Ectodermal cell (in vitro differentiated cells): ENCODE measurements around the gene CABLES1.

Experiments
- H3K27ac ChIP-seq: 2 replicates; pipeline ENCODE4 v1.7.0; 2013; ENCODE audit warnings: mild to moderate bottlenecking, low read depth, low read length; ENCODE audit not compliant: insufficient read depth, poor library complexity, severe bottlenecking
- H3K27me3 ChIP-seq: 2 replicates; pipeline ENCODE4 v1.7.0; 2013; ENCODE audit warnings: mild to moderate bottlenecking, low read length; ENCODE audit not compliant: insufficient read depth, control insufficient read depth, poor library complexity, severe bottlenecking
- H3K36me3 ChIP-seq: one replicate; pipeline ENCODE4 v1.7.0; 2013; ENCODE audit warnings: low read length; ENCODE audit not compliant: control insufficient read depth, insufficient read depth
- H3K4me1 ChIP-seq: one replicate; pipeline ENCODE4 v1.7.0; 2013; ENCODE audit warnings: low read length; ENCODE audit not compliant: control insufficient read depth, insufficient read depth
- H3K4me3 ChIP-seq: 2 replicates; pipeline ENCODE4 v1.7.0; 2013; ENCODE audit warnings: low read depth, low read length, control low read depth; ENCODE audit not compliant: insufficient read depth
- H3K9me3 ChIP-seq: 2 replicates; pipeline ENCODE4 v1.7.0; 2013; ENCODE audit warnings: mild to moderate bottlenecking, low read length, moderate library complexity; ENCODE audit not compliant: control insufficient read depth
- WGBS, 2 experiments: methylation state at CpG; one replicate each; pipeline ENCODE4 v1.1.7; 2013; ENCODE audit warnings: missing lambda C conversion rate in 2 of 2; 5-methylcytosine and 5-hydroxymethylcytosine counted together

CABLES1 gene

DNA sequence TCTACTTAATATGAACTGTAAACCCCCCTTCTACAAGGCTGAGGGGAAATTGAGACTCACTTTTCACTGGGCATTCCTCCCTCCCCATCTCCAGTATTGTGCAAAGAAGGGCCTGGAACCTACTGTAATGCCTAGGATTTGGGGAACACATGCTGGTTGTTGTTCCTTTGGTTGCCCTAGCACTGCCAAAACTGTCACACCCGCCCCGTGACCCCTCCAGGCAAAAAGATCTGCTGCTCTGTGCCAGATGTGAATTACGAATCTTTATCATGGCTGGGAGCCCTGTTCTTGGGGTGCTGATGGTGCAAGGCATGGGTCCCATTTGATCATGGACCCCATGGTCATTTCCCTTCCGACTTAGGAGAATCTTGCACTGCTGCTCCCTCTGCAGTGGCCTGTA is 95.4 kb downstream of the CABLES1 start:
- H3K27me3 ChIP-seq, result no peaks in the 10 kb centered on the region
- H3K4me3 ChIP-seq, result no peak overlapping the region
- WGBS, 2 experiments, result 93 to 95% methylated on average over 4 of the region's 4 CpGs
- H3K36me3 ChIP-seq, result no peaks in the 10 kb centered on the region
- peaks cover 14% of the 10 kb centered on the region for H3K4me1 ChIP-seq
- no peaks in the 10 kb centered on the region for H3K9me3 ChIP-seq
- H3K27ac ChIP-seq, result no peak overlapping the region

DNA sequence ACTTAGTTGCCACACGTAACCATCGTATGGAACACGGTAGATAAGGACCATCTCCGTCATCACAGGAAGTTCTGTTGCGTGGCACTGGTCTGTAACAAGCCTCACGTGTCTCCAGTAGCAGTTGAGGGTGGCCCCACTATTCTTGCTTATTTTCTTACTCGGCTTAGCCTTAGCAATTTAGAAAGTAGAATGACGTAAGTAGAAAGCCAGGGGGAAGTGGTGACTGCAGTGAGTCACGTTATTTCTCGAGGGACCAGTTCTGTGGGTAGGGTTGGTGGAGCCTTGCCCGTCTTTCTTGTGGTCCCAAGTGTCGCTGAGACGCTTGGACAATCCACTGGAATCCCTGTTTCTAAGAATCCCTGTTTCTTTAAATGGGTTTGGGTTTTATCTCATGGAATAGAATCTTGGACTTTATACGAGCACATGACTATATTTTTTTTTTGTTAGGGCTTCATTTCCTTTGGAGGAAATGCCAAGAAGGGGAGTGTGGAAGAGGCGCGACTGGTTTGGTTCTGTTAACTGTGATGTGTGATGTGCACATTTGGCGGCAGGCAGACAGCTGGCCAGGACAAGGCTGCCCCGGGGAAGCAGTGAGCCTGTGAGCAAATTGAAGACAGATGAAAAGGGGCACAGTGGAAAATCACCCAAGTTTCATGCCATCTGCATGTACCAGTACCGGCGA is 96.2 kb downstream of the CABLES1 start:
- 95 to 96% methylated on average over 20 of the region's 20 CpGs for WGBS, 2 experiments
- no peak overlapping the region for H3K27ac ChIP-seq

GRCh38 chr18:23232331-23232730 is 97.0 kb downstream of the CABLES1 start:
- WGBS, 2 experiments, result 40 to 45% methylated on average over 6 of the region's 6 CpGs
- Histone ChIP-seq H3K4me3 (no peak overlapping the region), H3K4me1 (peaks cover 12% of the 10 kb centered on the region), H3K9me3 (no peaks in the 10 kb centered on the region), H3K27ac (peak overlapping the region; percentile 6), H3K36me3 (no peaks in the 10 kb centered on the region), H3K27me3 (no peaks in the 10 kb centered on the region)

More for the DNA sequence above, 96.2 kb downstream of the CABLES1 start:
- peaks cover 12% of the 10 kb centered on the region for H3K4me1 ChIP-seq
- no peaks in the 10 kb centered on the region for H3K36me3 ChIP-seq
- H3K4me3 ChIP-seq, result no peak overlapping the region
- H3K27me3 ChIP-seq, result no peaks in the 10 kb centered on the region
- no peaks in the 10 kb centered on the region for H3K9me3 ChIP-seq

DNA sequence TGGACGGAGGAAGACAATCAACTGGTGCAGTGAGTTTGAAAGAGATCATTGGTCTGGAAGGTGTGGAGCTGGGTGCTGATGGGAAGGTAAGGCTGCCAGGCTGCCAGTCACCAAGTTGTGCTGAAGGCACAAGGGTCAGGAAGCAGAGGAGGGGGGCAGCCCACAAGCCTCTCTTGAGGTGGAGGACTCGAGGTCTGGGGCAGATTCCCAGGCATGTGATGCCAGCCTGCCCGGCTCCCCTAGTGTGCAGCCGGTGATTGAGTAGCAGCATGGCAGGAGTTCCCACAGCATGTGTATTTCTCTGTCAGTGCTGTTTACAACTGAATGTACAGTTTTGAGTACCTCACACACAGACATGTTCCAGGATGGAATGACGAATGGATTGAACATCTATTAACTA is 99.3 kb downstream of the CABLES1 start:
- no peaks in the 10 kb centered on the region for H3K27me3 ChIP-seq
- H3K4me1 ChIP-seq, result peaks cover 7% of the 10 kb centered on the region
- H3K27ac ChIP-seq, result no peak overlapping the region
- WGBS, 2 experiments, result 92 to 93% methylated on average over 5 of the region's 5 CpGs
- no peaks in the 10 kb centered on the region for H3K9me3 ChIP-seq
- H3K36me3 ChIP-seq, result no peaks in the 10 kb centered on the region
- no peak overlapping the region for H3K4me3 ChIP-seq

DNA sequence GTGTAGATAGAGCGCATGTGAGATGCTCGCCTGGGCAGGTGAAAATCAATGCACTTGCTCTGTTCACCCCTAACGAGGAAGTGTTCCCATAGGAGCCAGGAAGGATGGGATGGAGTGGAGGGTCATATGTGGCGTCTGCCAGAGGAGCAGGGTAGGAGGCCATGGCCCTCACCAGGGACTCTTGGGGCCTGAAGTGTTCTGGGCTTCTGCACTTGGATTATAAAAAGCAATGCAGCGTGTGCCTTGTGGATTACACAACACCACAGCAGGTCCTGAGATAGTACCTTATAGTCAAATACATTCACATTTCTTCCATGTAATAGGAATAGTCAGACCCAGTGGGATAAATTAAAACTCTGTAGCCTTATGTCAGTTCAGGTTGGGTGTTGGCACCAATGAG is 100.1 kb downstream of the CABLES1 start:
- H3K27me3 ChIP-seq, result no peaks in the 10 kb centered on the region
- H3K4me1 ChIP-seq, result peaks cover 7% of the 10 kb centered on the region
- H3K4me3 ChIP-seq, result no peak overlapping the region
- no peak overlapping the region for H3K27ac ChIP-seq
- WGBS, 2 experiments, result 92 to 96% methylated on average over 5 of the region's 5 CpGs
- H3K9me3 ChIP-seq, result no peaks in the 10 kb centered on the region
- H3K36me3 ChIP-seq, result no peaks in the 10 kb centered on the region

DNA sequence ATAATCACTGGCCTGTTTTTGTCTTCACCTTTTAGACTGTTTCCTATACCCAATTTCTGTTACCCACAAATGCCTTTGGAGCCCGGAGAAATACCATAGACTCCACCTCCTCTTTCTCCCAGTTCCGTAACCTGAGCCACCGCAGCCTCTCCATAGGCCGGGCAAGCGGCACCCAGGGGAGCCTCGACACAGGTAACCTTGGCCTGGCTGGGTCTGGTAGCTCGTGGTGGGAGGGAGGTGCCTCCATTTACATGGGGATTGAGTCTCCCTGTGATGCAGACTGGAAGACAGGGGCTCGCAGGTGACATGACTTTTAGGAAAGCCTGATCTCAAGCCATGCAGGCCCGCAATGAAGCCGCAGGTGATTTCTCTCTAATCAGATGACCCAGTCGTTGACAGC is 100.6 kb downstream of the CABLES1 start:
- no peaks in the 10 kb centered on the region for H3K9me3 ChIP-seq
- no peak overlapping the region for H3K4me3 ChIP-seq
- no peak overlapping the region for H3K27ac ChIP-seq
- H3K4me1 ChIP-seq, result peaks cover 7% of the 10 kb centered on the region
- H3K36me3 ChIP-seq, result no peaks in the 10 kb centered on the region
- whole genome bisulfite sequencing, 2 experiments, result 74 to 76% methylated on average over 11 of the region's 11 CpGs
- no peaks in the 10 kb centered on the region for H3K27me3 ChIP-seq

- Histone ChIP-seq H3K9me3 (no peaks in the 10 kb centered on the region), H3K27ac (no peak overlapping the region), H3K27me3 (no peaks in the 10 kb centered on the region), H3K4me3 (no peak overlapping the region), H3K4me1 (peaks cover 5% of the 10 kb centered on the region), H3K36me3 (no peaks in the 10 kb centered on the region)
- 93 to 95% methylated on average over 13 of the region's 13 CpGs for WGBS, 2 experiments
These were observed 101.7 kb downstream of the CABLES1 start for GRCh38 chr18:23236876-23237468.

- Histone ChIP-seq H3K4me3 (no peak overlapping the region), H3K27me3 (no peaks in the 10 kb centered on the region), H3K27ac (no peak overlapping the region), H3K9me3 (no peaks in the 10 kb centered on the region), H3K36me3 (no peaks in the 10 kb centered on the region), H3K4me1 (no peaks in the 10 kb centered on the region)
- WGBS, 2 experiments, result 64 to 70% methylated on average over 17 of the region's 17 CpGs
These were observed 102.4 kb downstream of the CABLES1 start for GRCh38 chr18:23237524-23238151.

DNA sequence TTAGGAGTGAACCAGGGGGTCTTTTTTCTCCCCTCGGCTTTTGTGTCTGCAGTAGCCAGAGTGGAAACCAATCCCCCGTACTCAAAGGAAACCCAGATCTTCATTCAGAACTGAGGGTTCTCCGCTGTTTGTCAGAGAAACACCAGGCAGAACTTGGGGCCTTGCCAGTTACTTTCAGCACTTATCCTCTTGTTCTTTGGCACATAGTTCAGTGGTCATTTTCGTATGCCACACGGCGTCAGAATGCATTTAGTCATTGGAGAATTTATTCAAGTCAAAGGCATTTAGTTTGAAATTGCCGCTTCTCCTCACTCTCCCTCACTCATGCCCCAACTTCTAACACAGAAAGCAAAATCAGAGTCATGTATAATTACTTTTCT is 102.9 kb downstream of the CABLES1 start:
- no peaks in the 10 kb centered on the region for H3K27me3 ChIP-seq
- no peak overlapping the region for H3K4me3 ChIP-seq
- H3K4me1 ChIP-seq, result no peaks in the 10 kb centered on the region
- WGBS, 2 experiments, result 82 to 86% methylated on average over 7 of the region's 7 CpGs
- no peaks in the 10 kb centered on the region for H3K36me3 ChIP-seq
- H3K27ac ChIP-seq, result no peak overlapping the region
- no peaks in the 10 kb centered on the region for H3K9me3 ChIP-seq

- Histone ChIP-seq H3K27me3 (no peaks in the 10 kb centered on the region), H3K4me1 (no peaks in the 10 kb centered on the region), H3K27ac (no peak overlapping the region), H3K36me3 (no peaks in the 10 kb centered on the region), H3K9me3 (no peaks in the 10 kb centered on the region), H3K4me3 (no peak overlapping the region)
- 93% methylated on average over 12 of the region's 12 CpGs for WGBS, 2 experiments
These were observed 103.5 kb downstream of the CABLES1 start for GRCh38 chr18:23238651-23239349.
